ENCODE measurements around the gene EXOC6B. TPM values are rescaled to one million over a fixed set of nuclear protein-coding genes. Genes with fewer than 3 reads are reported as not detected.

EXOC6B gene
- total RNA-seq, 2 donors from 2014 or later: 11.7 to 12.9 TPM

DNA sequence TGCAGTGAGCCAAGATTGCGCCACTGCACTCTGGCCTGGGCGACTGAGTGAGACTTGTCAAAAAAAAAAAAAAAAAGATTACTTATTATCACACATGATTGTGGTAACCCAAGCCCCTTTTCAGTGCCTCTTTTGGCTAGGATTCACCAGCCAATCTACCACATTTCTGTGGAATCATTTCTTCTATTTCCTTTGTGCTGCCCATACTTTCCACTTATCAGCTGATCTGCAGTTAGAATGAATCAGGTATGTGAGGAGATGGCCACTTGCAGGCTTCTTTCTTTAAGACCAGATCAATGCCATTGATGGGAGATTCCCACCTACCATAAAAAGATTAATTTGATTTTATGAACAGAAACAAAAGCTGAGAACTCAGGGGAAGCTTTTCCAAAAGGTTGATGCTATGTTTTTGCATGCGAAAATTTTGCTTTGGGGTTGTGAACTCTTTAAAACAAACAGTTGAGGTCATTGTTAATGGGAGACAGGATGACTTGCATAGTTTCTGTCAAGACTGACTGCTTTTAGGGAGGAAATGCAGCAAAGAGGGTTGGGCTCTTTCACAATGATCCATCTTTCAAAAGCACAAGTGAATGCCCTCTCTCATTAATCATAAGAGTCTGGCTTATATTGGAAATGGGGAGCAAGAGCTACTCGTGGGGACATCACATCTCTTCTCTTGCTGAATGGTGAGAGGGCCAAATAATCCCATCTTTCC lies 611.2 kb downstream of the EXOC6B start:
- DNase-seq (no peak), ATAC-seq (no peak)
- Histone ChIP-seq H3K4me1 (no peaks in the 10 kb centered on the region), H3K27me3 (no peaks in the 10 kb centered on the region), H3K27ac (no peak overlapping the region), H3K36me3 (replicated peaks in 1 of 2; ENCODE audit: insufficient read depth in 1 of 2, low read depth in 2 of 2) (no peaks in the 10 kb centered on the region), H3K9me3 (no peaks in the 10 kb centered on the region), H3K4me3 (no peak overlapping the region)
- 64 to 66% methylated on average over 4 of the region's 4 CpGs for WGBS, 2 donors
- TF ChIP-seq, protein P1, sequence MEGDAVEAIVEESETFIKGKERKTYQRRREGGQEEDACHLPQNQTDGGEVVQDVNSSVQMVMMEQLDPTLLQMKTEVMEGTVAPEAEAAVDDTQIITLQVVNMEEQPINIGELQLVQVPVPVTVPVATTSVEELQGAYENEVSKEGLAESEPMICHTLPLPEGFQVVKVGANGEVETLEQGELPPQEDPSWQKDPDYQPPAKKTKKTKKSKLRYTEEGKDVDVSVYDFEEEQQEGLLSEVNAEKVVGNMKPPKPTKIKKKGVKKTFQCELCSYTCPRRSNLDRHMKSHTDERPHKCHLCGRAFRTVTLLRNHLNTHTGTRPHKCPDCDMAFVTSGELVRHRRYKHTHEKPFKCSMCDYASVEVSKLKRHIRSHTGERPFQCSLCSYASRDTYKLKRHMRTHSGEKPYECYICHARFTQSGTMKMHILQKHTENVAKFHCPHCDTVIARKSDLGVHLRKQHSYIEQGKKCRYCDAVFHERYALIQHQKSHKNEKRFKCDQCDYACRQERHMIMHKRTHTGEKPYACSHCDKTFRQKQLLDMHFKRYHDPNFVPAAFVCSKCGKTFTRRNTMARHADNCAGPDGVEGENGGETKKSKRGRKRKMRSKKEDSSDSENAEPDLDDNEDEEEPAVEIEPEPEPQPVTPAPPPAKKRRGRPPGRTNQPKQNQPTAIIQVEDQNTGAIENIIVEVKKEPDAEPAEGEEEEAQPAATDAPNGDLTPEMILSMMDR (IDR thresholded peaks at IDR 0.05): no peak
- TF ChIP-seq POLR2A (IDR thresholded peaks at IDR 0.05): no peak
- intact Hi-C loops (cut with DNase I): no loop called here

DNA sequence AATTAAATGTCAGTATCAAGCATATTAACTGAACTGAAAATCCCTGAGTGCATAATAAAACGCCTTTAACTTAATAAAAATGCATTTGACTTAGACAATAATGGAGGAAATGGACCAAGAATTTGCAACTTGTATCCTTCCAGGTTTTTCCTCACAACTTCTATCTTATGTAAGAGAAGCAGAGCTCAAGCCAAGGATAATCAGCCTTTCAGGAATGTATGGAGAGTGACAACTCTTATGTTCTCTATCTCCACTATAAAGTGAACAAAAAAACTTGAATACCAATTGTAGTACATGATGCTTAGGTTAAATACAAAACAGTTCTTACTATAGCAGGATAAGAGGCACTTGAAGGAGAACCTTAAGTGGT lies 613.4 kb downstream of the EXOC6B start:
- no peak overlapping the region for H3K27ac ChIP-seq
- intact Hi-C loops (cut with DNase I): no loop called here
- DNase-seq: no peak
- H3K4me1 ChIP-seq: no peaks in the 10 kb centered on the region
- H3K9me3 ChIP-seq: no peaks in the 10 kb centered on the region
- ATAC-seq: no peak
- no peak for TF ChIP-seq POLR2A (IDR thresholded peaks at IDR 0.05)
- TF ChIP-seq, protein P1 (IDR thresholded peaks at IDR 0.05): no peak
- no peaks in the 10 kb centered on the region for H3K36me3 ChIP-seq (replicated peaks in 1 of 2; ENCODE audit: insufficient read depth in 1 of 2, low read depth in 2 of 2)
- H3K27me3 ChIP-seq: no peaks in the 10 kb centered on the region
- no peak overlapping the region for H3K4me3 ChIP-seq
- 79 to 89% methylated on average over 1 of the region's 1 CpG for WGBS, 2 donors

GRCh38 chr2:72211777-72212485 lies 613.9 kb downstream of the EXOC6B start:
- Histone ChIP-seq H3K27ac (no peak overlapping the region), H3K36me3 (replicated peaks in 1 of 2; ENCODE audit: insufficient read depth in 1 of 2, low read depth in 2 of 2) (no peaks in the 10 kb centered on the region), H3K9me3 (no peaks in the 10 kb centered on the region), H3K4me1 (no peaks in the 10 kb centered on the region), H3K27me3 (no peaks in the 10 kb centered on the region), H3K4me3 (no peak overlapping the region)
- DNase-seq (no peak), ATAC-seq (no peak)
- intact Hi-C loops (cut with DNase I): no loop called here
- 84 to 99% methylated on average over 2 of the region's 2 CpGs for WGBS, 2 donors
- TF ChIP-seq, protein P1 (IDR thresholded peaks at IDR 0.05): no peak
- no peak for TF ChIP-seq POLR2A (IDR thresholded peaks at IDR 0.05)

DNA sequence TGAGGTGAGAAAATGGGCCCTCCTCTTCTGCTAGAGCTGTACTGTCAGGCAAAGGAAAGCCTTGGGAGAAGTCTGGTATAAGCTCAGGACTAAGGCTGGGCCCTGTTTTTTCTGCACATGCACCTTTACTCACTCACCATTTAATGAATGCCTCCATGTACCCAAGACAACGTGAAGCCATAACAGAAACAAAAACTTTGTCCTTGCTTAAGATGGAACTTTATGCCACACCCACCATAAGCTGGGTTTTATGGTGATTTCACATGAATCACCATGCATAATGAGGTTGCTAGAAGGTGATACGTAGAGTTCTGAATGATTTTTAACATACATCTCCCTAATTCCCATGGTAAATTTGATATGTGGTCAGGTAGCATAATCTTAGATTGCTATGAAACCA lies 614.5 kb downstream of the EXOC6B start:
- Histone ChIP-seq H3K36me3 (replicated peaks in 1 of 2; ENCODE audit: insufficient read depth in 1 of 2, low read depth in 2 of 2) (no peaks in the 10 kb centered on the region), H3K4me3 (no peak overlapping the region), H3K9me3 (no peaks in the 10 kb centered on the region), H3K27me3 (no peaks in the 10 kb centered on the region), H3K27ac (no peak overlapping the region), H3K4me1 (no peaks in the 10 kb centered on the region)
- TF ChIP-seq POLR2A (IDR thresholded peaks at IDR 0.05): no peak
- TF ChIP-seq, protein P1 (IDR thresholded peaks at IDR 0.05): no peak
- intact Hi-C loops (cut with DNase I): no loop called here
- DNase-seq (no peak), ATAC-seq (no peak)
- WGBS, 2 donors: 84 to 90% methylated on average over 2 of the region's 2 CpGs

Data from body of pancreas (tissue), 4 donors.